Brain pericyte (primary cell): Measurements from ENCODE around the gene ACOT7.

Experiments used
- DNase-seq: peaks from one replicate; pipeline ENCODE4 v3.0.0-alpha.2; 2012; ENCODE audit warnings: low read depth, low spot score

Gene ACOT7

DNA sequence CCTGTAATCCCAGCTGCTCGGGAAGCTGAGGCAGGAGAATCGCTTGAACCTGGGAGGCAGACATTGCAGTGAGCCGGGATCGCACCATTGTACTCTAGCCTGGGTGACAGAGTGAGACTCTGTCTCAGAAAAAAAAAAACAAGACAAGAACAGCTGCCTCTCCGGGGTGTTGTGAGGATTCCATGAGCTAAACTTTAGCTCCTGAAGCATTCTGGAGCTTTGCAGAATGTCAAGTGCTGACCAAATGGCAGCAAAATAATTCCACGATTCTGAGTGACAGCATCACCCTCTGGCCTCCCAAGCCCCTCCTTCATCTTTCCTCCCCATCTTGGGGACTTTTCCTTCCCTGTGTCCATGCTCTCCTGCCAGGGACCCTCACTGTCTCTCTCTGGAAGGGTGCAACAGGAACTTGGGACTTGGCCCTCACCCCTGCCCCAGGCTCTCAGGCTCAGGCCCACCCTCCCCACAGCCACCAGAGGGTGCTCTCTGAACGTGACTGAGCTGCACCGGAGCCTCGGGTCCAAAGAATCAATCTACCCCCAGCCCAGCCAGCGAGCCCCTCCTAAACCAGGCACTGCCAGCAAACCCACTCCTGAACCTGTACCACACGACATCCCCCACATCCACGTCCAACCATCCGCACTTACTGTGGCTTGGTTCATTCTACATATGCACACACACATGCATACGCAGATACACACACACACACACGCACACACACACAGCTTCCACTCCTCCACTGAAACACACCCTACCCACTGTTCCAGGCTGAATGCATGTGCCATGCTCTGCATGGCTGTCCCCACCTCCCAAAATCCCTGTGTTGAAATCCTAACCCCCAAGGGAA lies 45.7 kb downstream of the ACOT7 start:
- DNase-seq: no peak

GRCh38 chr1:6345460-6345859 lies 48.1 kb downstream of the ACOT7 start:
- DNase-seq: no peak

DNA sequence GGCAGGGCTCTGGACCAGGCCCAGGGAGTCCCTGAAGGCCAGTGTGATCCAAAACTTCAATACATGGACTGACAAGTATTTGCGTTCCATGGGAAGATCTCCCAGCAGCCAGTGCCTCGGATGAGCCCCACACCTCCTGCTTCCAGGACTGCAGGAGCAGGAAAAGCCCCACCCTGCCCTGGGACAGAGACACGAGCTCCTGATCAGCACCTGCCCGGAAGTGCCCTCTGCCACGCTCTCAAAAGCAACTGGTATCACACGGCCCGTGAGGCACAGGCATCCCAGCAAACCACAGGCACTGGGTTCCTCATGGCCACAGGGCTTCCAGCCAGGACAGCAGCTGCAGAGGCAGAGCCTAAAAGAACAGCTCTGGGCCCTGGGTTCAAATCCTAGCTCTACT lies 48.6 kb downstream of the ACOT7 start:
- no peak for DNase-seq

- DNase-seq: peak; percentile 51
Measured at GRCh38 chr1:6343506-6344405, 49.8 kb downstream of the ACOT7 start.

DNA sequence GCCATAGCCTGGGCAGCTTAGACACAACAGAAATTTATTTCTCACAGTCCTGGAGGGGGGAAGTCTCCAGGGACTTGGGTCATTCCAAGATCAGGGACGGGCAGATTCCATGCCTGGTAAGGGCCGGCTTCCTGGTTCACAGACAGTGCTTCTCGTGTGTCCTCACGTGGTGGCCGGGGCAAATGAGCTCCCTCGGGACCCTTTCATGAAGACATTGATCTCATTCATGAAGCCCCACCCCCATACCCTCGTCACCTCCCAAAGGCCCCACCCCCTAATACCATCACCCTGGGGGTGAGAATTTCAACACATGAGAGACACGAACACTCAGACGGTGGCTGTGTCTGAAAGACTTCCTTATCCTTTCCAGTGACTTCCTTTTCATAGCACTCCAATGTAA lies 51.5 kb downstream of the ACOT7 start:
- no peak for DNase-seq

GRCh38 chr1:6338695-6339094 lies 54.9 kb downstream of the ACOT7 start:
- no peak for DNase-seq

GRCh38 chr1:6336776-6337622 lies 56.6 kb downstream of the ACOT7 start:
- no peak for DNase-seq

DNA sequence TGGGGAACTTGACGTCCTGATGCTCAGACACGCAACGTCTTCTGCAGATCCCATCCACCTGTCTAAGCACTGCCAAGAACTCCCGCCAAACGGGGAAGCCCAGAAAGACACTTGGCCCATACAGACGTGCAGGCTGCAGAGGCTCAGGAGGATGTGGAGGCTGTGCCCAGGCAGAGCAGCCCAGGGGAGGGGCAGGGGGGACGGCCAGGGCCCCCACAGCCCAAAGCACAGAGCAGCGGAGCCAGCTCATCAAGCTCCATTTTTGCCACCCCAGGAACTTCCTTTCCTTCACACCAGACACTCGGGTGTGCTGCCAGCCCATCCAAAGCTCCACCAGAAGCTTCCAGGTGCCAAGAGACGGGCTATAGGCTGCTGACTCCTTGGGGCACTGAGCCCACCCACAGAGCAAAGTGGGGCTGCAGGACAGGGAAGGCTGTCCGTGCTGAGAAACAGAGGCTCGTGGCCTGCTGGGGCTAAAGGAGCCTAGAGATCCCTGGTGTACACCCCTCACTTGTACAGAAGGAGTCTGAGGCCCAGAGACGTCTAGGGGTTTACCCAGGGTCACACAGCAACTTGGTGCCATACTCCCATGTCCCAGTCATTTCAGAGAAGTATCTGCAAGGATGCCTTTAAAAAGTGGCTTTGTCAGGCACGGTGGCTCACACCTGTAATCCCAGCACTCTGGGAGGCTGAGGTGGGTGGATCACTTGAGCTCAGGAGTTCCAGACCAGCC lies 59.1 kb downstream of the ACOT7 start:
- DNase-seq: no peak

GRCh38 chr1:6332821-6333220 lies 60.7 kb downstream of the ACOT7 start:
- DNase-seq: no peak

DNA sequence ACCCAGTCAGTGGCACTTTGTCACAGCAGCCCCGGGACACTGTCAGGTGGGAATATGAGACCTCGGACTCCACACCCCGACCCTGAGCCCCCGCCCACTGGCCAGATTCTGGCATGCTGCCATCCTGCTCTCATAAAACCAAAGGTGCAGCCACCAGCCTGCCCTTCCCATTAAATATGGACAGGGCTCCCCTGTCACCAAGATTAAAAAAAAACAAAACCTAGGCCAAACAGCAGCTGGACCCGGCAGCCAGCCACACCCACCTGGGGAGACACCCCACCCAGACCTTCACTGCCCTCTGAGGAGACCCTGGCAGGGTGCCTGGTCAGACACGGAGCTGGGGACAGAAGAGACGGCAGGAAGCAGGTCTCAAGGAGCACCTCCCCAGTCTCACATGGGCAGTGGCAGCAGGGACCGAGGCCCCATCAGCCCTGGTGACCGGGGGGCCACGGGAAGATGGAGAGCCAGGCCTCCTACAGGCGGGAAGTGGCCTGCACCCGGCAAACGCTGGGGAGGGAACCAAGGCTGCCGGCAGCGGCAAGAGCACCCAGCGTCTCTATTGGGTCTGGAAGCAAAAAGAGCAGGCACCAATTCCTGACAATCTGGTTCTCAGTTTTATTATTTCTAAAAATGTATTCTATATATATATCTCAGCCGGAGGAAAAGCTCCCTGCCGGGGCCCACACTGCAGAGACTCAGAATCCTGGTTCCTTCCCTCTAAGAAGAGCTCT lies 61.9 kb downstream of the ACOT7 start:
- no peak for DNase-seq

GRCh38 chr1:6330410-6330911 lies 63.1 kb downstream of the ACOT7 start:
- DNase-seq: no peak

DNA sequence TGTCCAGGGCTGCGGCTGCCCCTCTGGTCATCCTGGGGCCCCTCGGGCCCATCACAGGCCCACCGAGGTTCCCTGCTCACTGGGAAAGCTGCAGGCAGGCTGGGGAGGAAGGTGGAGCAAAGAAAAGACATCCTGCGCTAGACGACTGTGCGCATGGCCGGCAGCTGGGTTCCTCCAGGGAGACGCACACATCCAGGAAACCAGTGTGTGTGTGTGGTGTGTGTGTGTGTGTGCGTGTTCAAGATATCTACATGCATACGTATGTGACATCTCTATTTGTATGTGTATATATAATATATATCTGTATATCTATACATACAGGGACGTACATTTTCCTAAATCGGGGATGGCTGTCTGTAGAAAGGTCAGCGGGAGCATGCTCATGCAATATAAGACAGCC lies 63.7 kb downstream of the ACOT7 start:
- DNase-seq: no peak

- no peak for DNase-seq
Measured at GRCh38 chr1:6329396-6329795, 64.2 kb downstream of the ACOT7 start.

- no peak for DNase-seq
Measured at GRCh38 chr1:6328696-6329095, 64.9 kb downstream of the ACOT7 start.

DNA sequence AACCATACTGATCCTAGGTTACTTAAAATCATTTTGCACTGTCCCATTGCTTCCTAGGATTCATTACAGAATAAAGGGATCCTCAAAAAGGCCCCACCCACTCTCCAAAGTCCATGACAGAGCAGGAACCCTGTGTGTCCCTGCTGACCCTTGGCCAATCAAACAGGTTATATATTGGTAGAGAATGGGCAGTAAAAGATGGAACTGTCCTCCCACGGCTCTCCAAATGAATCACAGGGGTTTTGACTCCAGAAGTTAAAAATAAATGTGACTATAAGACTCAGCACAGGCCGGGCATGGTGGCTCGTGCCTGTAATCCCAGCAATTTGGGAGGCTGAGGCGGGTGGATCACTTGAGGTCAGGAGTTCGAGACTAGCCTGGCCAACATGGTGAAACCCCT lies 65.5 kb downstream of the ACOT7 start:
- no peak for DNase-seq

DNA sequence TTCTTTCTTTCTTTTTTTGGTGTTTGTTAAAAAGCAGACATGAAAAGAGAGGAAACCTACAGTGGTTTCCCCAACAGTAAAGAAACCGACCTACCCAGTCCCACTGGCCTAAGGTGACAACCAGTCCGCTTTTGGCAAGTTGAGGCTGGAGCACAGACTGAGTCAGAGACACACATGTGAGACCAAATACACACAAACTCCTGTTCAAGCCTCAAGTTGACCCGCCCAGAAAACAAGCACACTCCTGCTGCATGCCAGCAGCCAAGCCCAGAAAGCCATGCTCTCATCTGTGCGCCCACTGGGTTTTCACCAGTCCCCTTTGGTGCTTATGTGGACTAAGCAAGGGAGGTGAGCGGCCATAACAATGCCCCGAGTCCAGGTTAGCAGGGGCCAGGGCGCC lies 68.1 kb downstream of the ACOT7 start:
- no peak for DNase-seq

GRCh38 chr1:6322161-6322560 lies 71.4 kb downstream of the ACOT7 start:
- no peak for DNase-seq

DNA sequence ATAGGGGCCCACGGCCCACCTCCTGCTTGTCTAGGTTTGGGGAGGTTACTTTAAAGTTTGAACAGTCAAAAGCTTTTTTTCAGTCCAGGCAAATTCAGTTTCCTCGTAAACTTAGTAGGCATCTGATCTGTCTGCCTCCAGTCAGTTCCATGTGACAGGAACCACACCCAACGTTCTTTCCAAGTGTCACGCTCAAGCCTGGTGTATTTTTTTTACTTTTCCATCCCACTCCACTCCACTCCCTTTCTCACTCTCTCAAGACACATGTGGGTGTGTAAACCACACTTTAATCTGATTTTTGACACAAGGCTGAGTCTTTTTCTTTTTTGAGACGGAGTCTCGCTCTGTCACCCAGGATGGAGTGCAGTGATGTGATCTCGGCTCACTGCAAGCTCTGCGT lies 72.4 kb downstream of the ACOT7 start:
- DNase-seq: no peak

GRCh38 chr1:6317098-6317760 lies 76.3 kb downstream of the ACOT7 start:
- no peak for DNase-seq
